HG03045 (cell line): Measurements from ENCODE around the gene TBL1XR1.
"Not testable (repeated sequence)": the region's sequence is repeated elsewhere in the genome, so short reads cannot be mapped to it uniquely, and the experiment has no call there.

Source experiments
- ATAC-seq: cut with Tn5 transposase; IDR thresholded peaks from one replicate; pipeline ENCODE4 v1.9.1; 2021; ENCODE audit warnings: mild to moderate bottlenecking, moderate library complexity; ENCODE audit not compliant: unreplicated experiment

The TBL1XR1 gene

DNA sequence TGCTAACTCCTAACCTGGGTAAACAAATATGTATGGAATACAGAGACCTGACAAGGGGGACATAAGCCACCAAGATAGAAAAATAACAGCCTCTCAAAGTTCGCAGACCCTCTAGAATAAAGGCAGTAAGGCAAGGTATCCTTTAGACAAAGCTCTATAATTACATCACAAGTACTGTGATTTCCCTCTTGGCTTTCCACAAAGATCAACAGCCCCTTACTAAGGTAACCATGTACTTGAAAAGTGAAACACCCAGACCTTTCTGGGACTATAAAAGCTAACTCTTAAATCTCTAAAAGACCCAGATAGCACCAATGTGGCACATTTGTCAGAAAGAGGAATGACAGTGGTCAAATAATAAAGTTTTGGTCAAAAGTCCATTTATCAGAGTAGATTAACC is 51.9 kb downstream of the TBL1XR1 start:
- peak; percentile 32 for ATAC-seq

DNA sequence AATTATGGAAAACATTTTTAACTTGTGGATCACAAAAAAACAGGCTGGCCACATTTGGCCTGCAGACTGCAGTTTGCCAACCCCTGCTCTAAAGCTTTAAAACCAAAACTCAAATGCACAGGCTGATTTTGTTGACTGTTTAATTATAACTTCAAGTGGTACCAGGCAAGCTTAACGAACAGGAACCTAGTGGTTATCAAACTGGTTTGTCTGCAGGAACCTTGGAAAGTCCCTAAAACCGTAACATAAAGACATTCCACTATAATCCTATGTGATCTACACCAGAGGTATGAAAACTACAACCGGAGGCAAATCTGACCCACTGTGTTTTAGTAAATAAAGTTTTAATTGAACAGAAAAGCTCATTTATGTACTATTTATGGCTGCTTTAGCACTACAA is 52.4 kb downstream of the TBL1XR1 start:
- peak; percentile 65 for ATAC-seq

DNA sequence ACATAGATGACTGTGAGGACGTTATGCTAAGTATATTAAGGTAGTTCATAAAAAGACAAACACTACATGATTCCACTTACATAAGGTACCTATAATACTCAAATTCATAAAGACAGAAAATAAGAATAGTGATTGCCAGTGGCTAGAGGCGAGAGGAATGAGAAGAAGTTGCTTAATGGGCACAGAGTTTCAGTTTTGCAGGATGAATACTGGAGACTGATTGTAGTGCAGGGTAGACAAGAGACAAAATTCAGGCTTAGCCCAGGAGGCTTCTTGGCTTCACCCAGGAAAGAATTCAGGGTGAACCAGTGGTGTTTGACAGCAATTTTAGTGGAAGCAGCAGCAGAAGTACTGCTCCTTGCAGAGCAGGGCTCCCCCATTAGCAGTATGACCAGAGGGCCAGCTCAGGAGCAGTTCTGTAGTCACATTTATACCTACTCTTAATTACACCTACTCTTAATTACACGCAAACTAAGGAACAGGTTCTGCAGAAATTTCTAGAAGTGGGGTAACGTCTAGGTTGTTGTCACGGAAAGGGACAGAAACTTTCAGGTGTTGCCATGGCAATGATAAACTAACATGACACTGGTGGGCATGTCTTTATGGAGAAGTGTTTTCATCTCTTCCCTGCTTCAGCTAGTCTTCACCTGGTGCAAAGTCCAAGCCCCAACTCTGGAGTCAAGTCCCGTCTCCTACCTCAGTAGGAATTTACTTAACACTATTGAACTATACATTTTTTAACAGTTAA is 55.2 kb downstream of the TBL1XR1 start:
- no peak for ATAC-seq

DNA sequence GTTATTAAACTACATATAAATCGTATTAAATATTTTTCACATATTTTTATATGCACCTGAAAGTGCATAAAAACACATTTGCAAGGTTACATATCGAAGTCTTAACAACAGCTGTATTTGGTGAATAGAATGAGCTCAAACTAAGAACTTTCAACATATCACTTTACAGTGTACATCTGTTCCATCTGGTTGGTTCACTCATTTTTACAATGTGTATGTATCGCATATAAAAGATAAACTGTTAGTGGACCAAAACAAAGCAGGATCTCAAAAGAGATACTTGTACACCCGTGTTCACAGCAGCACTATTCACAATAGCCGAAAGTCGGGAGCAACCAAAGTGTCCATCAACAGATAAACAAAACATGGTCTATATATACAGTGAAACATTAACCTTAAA is 55.8 kb downstream of the TBL1XR1 start:
- ATAC-seq: no peak

DNA sequence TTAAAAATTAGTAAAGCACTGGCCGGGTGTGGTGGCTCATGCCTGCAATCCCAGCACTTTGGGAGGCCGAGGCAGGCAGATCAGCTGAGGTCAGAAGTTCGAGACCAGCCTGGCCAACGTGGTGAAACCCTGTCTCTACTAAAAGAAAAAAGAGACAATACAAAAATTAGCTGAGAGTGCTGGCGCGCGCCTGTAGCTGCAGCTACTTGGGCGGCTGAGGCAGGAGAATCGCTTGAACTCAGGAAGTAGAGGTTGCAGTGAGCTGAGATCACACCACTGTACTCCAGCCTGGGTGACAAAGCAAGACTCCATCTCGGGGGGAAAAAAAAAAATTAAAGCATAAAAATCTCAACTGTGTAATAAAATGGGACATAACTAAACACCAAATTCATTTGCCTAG is 58.1 kb downstream of the TBL1XR1 start:
- ATAC-seq: not testable (repeated sequence)

DNA sequence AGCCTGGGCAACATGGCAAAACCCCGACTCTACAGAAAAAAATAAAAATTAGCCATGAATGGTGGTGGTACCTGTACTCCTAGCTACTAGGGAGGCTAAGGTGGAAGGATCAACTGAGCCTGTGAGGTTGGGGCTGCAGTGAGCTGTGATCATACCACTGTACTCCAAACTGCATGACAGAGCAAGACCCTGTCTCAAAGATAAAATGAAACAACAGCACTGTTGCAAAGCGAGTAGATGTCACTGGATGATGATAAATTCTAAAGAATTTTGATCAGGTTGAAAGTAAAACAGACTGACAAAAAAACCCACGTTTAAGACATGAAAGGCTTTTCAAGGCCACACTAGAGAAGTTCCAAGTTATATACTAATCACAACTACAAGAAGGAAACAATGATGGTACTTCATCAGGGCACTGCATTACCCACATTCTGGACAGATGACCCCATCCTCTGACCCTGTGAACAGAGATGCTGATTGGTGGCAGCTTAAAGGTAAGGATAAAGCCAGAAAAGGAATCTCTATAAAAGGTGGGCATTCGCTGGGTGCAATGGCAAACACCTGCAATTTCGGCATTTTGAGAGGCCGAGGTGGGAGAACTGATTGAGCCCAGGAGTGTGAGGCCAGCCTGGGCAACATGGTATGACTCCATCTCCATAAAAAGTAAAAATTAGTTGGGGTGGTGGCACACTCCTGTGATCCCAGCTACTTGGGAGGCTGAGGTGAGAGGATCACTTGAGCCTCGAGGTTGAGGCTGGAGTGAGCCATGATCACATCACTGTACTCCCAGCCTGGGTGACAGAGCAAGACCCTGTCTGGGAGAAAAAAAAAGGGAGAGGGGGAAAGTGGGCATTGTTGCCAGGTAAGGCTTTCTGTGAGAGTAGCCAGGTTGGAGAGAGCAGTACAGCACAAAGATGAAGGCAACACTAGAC is 59.2 kb downstream of the TBL1XR1 start:
- ATAC-seq: no peak

DNA sequence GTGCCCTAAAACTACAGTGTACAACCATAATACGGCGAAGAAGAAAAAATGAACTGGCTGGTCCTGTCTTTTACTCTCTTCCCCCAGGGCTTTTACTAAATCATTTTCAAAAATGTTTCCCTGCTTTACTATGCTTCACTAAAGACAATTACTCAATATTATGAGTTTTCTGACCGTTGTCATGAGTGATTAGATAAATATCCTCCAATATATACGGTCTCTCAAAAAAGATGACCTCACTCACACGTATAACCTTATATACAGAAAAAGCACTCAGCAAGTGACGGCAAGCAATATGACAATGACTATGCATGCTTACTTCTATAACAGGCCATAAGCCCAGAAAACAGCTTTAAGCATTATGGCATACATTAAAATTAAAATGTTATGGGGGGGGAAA is 60.5 kb downstream of the TBL1XR1 start:
- no peak for ATAC-seq

DNA sequence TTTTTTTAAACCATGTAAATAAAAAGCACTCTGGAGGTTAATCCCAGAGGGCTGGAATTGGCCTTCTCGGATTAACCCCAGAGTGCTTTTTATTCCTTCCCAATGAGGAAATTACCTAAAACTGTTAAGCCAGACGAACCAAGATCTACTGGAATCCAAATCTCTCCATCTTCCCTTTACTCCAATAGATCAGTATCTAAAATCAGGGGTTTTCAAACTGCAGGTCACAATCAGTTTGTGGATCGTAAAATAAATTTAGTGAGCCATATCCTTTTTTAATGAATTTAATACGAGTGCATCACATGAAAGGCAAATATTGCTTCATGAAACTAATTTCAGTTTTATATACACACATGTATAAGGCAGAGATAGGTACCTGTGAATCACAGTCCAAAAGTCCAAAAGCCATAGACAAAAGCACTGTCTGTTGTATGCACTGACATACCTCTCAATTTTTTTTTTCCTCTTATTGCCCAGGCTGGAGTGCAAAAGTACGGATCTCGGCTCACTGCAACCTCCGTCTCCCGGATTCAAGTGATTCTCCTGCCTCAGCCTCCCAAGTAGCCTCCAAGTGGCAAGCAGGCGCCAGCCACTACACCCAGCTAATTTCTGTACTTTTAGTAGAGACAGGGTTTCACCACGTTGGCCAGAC is 61.3 kb downstream of the TBL1XR1 start:
- ATAC-seq: no peak

DNA sequence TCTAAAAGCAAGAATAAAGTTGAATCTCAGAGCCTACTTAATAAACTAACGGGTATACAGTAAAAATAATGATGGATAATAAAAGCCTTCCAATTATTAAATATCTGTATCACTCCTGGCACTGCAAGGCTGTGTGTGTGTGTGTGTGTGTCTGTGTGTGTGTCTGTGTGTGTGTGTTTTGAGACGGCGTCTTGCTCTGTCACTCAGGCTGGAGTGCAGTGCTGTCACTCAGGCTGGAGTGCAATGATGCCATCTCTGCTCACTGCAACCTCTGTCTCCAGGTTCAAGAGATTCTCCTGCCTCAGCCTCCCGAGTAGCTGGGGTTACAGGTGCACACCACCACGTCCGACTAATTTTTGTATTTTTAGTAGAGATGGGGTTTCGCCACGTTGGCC is 62.5 kb downstream of the TBL1XR1 start:
- no peak for ATAC-seq

DNA sequence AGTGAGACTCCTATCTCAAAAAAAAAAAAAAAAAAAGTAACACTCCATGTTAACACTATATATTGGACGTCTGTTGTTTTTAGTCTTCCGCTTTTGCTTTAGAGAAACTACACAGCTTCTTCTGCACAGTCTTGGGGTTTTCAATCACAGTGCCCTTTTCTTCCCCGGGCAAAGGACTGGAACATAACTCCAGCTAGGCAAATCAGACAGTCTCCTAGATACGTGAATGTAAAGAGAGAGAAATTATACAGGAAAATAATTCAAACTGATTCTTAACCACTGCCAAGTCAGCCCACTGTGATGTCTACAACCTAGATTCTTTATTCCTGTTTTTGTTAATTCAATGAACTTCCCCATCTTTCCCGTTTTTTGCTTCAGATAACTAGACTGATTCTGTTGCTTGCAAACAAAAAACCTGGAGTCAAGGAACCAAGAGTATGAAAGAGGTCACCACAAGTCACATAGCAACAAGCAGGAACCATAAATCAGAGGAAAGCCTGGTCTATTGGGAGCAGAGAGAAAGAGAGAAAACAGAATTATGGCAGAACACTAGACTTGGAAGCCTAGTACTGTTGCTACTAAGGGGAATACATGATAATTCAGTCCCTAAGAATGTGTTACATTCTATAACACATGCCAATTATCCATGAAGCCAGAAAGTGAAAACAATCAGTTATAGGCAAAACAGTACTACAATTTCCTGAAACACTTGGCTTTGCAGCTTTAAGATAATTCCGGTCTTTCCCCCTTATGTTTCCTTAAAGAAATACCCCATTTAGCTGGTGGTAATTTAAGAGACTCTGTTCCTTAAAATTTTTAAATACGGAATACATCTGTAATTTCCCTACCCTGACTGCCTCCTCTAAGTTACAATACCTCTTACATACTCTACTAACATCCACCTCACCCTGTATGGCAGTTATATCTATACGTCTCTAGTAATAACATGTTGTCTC is 63.1 kb downstream of the TBL1XR1 start:
- no peak for ATAC-seq

DNA sequence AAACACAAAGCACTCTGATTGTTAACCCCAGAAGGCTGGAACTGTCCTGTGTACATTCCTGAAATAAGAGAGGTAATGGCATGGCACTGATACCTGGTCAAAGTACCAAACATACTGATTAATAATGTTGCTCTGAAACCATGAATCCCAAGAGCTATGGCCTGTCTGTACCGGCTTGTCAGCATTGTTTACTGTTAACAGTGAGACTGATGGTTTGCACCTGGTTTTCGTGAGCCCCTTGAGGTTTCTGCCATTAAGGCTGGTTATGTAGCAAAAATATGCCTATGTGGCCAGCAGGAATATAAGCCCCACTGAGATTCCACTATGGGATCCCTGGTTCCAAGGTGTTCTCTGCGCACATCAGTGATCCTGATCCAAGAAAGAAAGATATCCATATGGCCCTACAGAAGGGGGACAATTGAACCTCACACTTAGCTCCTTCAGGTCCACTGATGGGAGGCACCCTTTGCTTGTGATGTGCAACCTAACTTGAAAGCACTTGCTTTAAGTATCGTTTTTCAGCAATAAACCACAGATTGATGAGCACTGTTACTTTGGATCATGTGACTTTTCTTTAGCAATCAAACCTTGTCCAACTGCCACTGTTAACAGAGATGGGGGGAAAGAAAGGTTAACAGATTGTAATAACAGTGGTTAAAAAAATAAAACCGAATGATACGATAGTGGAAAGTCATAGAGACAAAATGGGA is 65.2 kb downstream of the TBL1XR1 start:
- no peak for ATAC-seq

DNA sequence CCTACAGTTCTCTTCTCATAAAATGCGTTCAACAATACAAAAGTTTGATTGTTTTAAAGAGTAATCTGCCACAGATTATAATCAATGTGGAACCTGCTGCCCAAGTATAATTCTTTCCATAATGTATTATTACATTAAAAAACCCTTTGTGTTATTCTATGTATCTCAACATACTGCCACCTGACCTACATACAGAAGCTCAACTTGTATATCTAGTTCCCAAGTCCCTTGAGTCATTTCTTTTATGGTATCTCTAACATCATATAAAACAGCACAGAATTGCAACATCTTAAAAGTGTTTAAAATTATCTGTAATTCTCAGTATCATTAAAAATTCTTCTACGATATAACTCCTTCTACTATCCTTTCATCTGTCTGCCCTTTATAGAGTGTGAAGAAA is 70.3 kb downstream of the TBL1XR1 start:
- ATAC-seq: no peak

DNA sequence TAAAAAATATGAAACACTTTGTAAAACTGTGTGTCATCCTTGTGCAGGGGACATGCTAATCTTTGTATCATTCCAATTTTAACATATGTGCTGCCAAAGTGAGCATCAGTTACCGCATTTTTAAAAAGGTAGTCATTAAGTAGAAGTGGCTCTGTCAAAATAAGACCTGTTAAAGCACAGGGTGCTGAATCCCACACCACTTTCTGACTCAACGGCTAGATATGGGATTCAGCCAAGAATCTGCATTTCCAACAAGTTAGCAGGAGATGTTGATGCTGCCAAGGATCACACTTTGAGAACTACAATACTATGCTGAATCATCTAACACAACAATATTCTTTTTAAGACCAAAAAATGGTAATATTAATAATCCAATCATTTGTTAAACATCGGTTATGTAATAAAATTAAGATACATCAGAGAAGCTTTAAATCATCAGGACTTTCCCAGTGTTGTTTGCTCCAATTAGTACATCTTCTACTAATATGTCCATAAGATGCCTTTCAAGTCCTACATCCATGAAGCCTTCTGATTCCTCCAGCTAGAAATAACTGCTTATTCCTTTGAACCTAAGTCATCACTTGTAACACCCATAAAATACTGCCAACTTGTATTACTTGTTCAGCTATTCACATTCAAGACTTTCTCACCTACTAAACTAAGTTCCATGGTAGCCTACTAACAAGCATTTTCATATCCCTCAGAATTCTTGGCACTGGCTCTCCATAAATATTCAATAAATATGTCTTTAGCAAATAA is 71.1 kb downstream of the TBL1XR1 start:
- ATAC-seq: no peak

DNA sequence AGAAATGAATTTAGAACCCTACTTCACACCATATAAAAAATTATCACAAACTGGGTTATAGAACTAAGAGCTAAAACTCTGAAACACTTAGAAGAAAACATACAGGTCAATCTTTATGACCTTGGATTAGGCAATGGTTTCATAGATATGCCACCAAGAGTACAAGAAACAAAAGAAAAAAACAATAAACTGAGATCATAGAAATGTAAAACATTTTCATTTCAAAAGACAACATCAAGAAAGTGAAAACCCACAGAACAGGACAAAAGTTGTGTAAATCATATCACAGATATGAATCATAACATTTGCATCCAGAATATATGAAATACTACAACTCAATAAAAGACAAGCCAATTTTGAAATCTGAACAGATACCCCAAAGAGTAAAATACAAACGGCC is 72.4 kb downstream of the TBL1XR1 start:
- ATAC-seq: no peak

DNA sequence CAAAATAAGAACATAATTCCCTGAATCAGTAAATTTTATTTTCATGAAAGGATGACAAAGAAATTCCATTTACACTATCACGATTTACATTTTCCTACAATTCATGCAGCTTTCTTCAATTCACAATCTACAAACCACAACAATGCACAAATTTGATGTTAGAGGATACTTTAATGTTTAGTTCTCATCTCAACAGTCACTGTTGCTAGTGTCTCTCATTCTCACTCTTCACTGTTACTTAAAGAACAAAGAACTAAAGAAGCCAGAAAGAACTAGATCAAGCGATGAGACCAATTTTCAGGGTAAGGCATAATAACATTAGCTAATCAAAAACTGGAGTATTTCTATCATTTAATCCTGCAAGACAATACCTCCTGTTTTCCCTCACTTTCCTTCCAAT is 73.5 kb downstream of the TBL1XR1 start:
- ATAC-seq: no peak

DNA sequence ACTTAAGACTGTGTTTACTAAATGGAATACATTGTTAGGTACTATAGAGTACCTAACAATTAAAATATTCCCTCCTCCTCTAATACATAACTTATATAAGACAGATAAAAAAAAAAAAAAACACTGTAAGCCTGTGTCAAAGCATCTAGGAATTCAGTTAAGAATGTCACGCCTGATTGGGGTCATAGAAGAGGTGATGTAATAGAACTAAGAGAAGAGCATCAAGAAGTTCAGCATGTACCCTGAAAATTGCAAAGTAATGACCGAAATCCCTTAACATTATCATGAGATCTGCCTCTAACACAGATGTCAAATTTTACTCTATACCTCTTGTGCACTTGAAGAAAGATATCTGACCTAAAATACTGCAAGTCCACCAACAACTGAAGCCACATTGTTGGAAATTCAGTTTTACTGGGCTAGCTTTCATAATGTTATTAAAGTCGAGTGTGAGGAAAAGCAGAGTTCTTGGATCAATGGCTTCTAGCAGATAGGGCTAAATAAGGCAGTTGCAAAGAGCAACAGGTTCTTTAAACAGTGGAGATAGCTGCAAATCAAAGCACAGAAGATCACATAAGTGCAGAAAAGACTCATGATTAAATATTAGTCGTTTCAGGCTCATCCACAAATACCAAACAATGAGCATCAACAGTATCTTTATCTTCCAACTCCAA is 75.0 kb downstream of the TBL1XR1 start:
- ATAC-seq: no peak

DNA sequence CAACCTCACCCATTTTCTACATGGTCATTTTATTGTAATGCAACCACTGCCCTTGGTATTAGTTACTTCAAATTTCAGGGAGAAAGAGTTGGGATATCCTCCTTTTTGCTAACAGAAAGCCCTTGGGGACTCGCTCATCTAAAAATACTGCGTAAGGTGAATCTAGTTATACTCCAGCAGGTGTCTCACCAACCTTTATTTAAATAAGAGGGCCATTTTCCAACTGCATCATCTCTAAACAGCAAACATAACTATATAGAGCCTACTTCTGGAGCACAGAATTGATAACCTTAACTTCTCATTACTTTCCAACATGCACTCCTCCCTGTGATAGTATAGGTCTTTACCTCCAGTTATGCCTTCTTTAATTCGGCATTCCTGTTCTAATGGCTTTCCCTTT is 77.5 kb downstream of the TBL1XR1 start:
- ATAC-seq: no peak

DNA sequence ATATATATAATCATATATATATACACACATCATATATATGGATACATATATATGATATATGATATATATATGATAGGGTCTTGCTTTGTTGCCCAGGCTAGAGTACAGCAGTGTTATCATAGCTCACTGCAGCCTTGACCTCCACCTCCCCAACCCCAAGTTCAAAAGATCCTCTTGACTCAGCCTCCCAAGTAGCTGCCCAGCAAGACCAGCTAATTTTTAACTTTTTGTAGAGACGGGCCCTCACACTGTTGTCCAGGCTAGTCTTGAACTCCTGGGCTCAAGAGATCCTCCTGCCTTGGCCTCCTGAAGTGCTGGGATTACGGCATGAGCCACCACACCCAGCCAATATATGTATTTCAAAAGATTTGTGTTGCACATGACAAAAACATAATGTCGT is 83.0 kb downstream of the TBL1XR1 start:
- ATAC-seq: no peak

DNA sequence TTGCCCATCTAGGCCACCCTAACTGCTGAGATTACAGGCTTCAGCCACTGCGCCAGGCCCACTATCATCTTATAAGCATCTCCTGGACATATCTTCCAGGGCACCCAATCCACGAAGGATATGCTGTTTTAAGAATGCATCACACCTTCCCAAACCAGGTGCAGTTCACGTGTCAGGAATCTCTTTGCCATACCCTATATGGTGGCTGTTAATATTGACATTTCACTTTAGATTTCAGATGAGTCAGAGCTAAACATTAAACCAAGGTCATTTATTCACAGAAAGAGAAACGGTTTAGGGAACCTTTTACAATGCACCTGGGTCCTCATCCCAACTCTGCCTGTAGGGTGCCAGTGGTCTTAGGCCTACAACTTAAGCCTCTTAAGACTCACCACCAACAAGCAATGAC is 85.7 kb downstream of the TBL1XR1 start:
- ATAC-seq: no peak
